ENCODE measurements around the gene INF2. TPM values are rescaled to one million over a fixed set of nuclear protein-coding genes. Genes with fewer than 3 reads are reported as not detected.
"Not testable (repeated sequence)": the region's sequence is repeated elsewhere in the genome, so short reads cannot be mapped to it uniquely, and the experiment has no call there.

Gene INF2
- total RNA-seq, 2 experiments from 2014 or later, result 62.8 to 64.9 TPM

GRCh38 chr14:104671330-104671977, 18.0 kb upstream of the INF2 start:
- POLR2A ChIA-PET, result not testable (repeated sequence)
- CTCF ChIA-PET, result interaction anchor here (0.5 kb wide), 1 partner anchor 1394 kb away, joined by 8 read pairs; no protein-coding TSS in a partner anchor

- CTCF ChIA-PET, result interaction anchor here (0.7 kb wide), 2 partner anchors 20 to 53 kb away, joined by 4 read pairs; no protein-coding TSS in a partner anchor
- POLR2A ChIA-PET, result not testable (repeated sequence)
These were observed 17.3 kb upstream of the INF2 start for GRCh38 chr14:104672119-104672518.

GRCh38 chr14:104673481-104673880, 15.9 kb upstream of the INF2 start:
- CTCF ChIA-PET, result no interaction called here

GRCh38 chr14:104675447-104675846, 14.0 kb upstream of the INF2 start:
- CTCF ChIA-PET, result interaction anchor here (0.6 kb wide), 1 partner anchor 695 kb away, joined by 3 read pairs; no protein-coding TSS in a partner anchor
- POLR2A ChIA-PET, result no interaction called here

More at GRCh38 chr14:104673481-104673880, 15.9 kb upstream of the INF2 start:
- POLR2A ChIA-PET, result no interaction called here

GRCh38 chr14:104676130-104676693, 13.2 kb upstream of the INF2 start:
- ChIA-PET POLR2A (interaction anchor here (0.7 to 1.4 kb wide), 2 partner anchors 12 to 66 kb away, joined by 4 read pairs; no protein-coding TSS in a partner anchor), CTCF (interaction anchor here (0.6 kb wide), 1 partner anchor 696 kb away, joined by 3 read pairs; no protein-coding TSS in a partner anchor)

GRCh38 chr14:104676694-104677511, 12.5 kb upstream of the INF2 start:
- ChIA-PET CTCF (interaction anchor here (0.8 to 1.4 kb wide), 3 partner anchors 11 to 26 kb away, joined by 3 to 7 read pairs (median 3); no protein-coding TSS in a partner anchor), POLR2A (interaction anchor here (0.7 to 1.4 kb wide), 5 partner anchors 11 to 66 kb away, joined by 3 to 7 read pairs (median 4); no protein-coding TSS in a partner anchor)

- POLR2A ChIA-PET, result interaction anchor here (0.8 to 1.9 kb wide), 6 partner anchors 10 to 75 kb away, joined by 3 to 7 read pairs (median 4); partner anchors contain the start of gene SIVA1
- CTCF ChIA-PET, result interaction anchor here (0.8 to 1.4 kb wide), 4 partner anchors 10 to 26 kb away, joined by 3 to 7 read pairs (median 3); no protein-coding TSS in a partner anchor
These were observed 11.7 kb upstream of the INF2 start for GRCh38 chr14:104677512-104678332.

- CTCF ChIA-PET, result interaction anchor here (0.6 to 1.4 kb wide), 3 partner anchors 10 to 1114 kb away, joined by 3 to 7 read pairs (median 4); no protein-coding TSS in a partner anchor
- POLR2A ChIA-PET, result interaction anchor here (0.8 to 1.9 kb wide), 2 partner anchors 11 to 74 kb away, joined by 4 to 7 read pairs; partner anchors contain the start of gene SIVA1
These were observed 11.1 kb upstream of the INF2 start for GRCh38 chr14:104678346-104678745.

- POLR2A ChIA-PET, result interaction anchor here (1.9 kb wide), 1 partner anchor 11 kb away, joined by 7 read pairs; no protein-coding TSS in a partner anchor
- CTCF ChIA-PET, result interaction anchor here (0.6 kb wide), 1 partner anchor 1115 kb away, joined by 4 read pairs; no protein-coding TSS in a partner anchor
These were observed 10.3 kb upstream of the INF2 start for GRCh38 chr14:104678901-104679705.

GRCh38 chr14:104680056-104680805, 9.2 kb upstream of the INF2 start:
- CTCF ChIA-PET, result no interaction called here
- POLR2A ChIA-PET, result no interaction called here

GRCh38 chr14:104680806-104681688, 8.4 kb upstream of the INF2 start:
- POLR2A ChIA-PET, result no interaction called here
- CTCF ChIA-PET, result interaction anchor here (2.5 kb wide), 1 partner anchor 14 kb away, joined by 7 read pairs; no protein-coding TSS in a partner anchor

- ChIA-PET POLR2A (no interaction called here), CTCF (interaction anchor here (2.5 kb wide), 1 partner anchor 15 kb away, joined by 7 read pairs; no protein-coding TSS in a partner anchor)
These were observed 7.7 kb upstream of the INF2 start for GRCh38 chr14:104681689-104682074.

GRCh38 chr14:104682107-104682593, 7.3 kb upstream of the INF2 start:
- ChIA-PET CTCF (interaction anchor here (2.5 kb wide), 1 partner anchor 16 kb away, joined by 7 read pairs; no protein-coding TSS in a partner anchor), POLR2A (no interaction called here)

- CTCF ChIA-PET, result interaction anchor here (0.8 kb wide), 1 partner anchor 205 kb away, joined by 4 read pairs; no protein-coding TSS in a partner anchor
- POLR2A ChIA-PET, result no interaction called here
These were observed 5.6 kb upstream of the INF2 start for GRCh38 chr14:104683653-104684448.

- ChIA-PET POLR2A (no interaction called here), CTCF (no interaction called here)
These were observed 5.0 kb upstream of the INF2 start for GRCh38 chr14:104684449-104684821.

Measured in activated CD8-positive, alpha-beta memory T cell treated with anti-CD3 and anti-CD28 coated beads for 36 hours (primary cell).